Prostate gland (tissue), 2 donors: ENCODE measurements around the gene PLCH2. TPM values are rescaled to one million over a fixed set of nuclear protein-coding genes. Genes with fewer than 3 reads are reported as not detected.

Source experiments
- DNase-seq: peaks from one replicate; pipeline ENCODE4 v3.0.0-alpha.2; 2019; ENCODE audit warnings: low spot score
- H3K27ac ChIP-seq, 2 donors: fragments of 200-600 bp; sonication (generic); 2 replicates each; pipeline ENCODE4 v1.5.1; 2017 to 2019
- H3K27me3 ChIP-seq: fragments of 200-600 bp; sonication (generic); replicated peaks from 2 replicates; pipeline ENCODE4 v1.5.1; 2019; ENCODE audit not compliant: insufficient read depth
- H3K36me3 ChIP-seq, 2 donors: fragments of 200-600 bp; sonication (generic); 1 replicate in 1 of 2; 2 replicates in 1 of 2; pipeline versions ENCODE4 v1.5.1 to v1.8.1; 2017 to 2019
- H3K4me1 ChIP-seq: fragments of 200-600 bp; sonication (generic); replicated peaks from 2 replicates; pipeline ENCODE4 v1.5.1; 2019
- H3K4me3 ChIP-seq, 2 donors: fragments of 200-600 bp; sonication (generic); 2 replicates each; pipeline ENCODE4 v1.5.1; 2017 to 2019
- H3K9me3 ChIP-seq: fragments of 200-600 bp; sonication (generic); 2 replicates; pipeline ENCODE4 v1.5.1; 2017
- CTCF ChIP-seq, 4 experiments: fragments of 200-600 bp in 2 of 4; fragments of 450-650 bp in 2 of 4; sonication (generic) in 2 of 4; IDR thresholded peaks; 1 replicate in 3 of 4; 2 replicates in 1 of 4; pipeline ENCODE4 v1.5.1; 2016 to 2019; ENCODE audit warnings: antibody characterized with exemption in 4 of 4, mild to moderate bottlenecking in 2 of 4, moderate library complexity in 2 of 4
- POLR2A ChIP-seq: fragments of 450-650 bp; IDR thresholded peaks from one replicate; pipeline ENCODE4 v1.6.1; 2016; ENCODE audit warnings: antibody characterized with exemption, mild to moderate bottlenecking
- POLR2AphosphoS5 ChIP-seq: sonication (generic); formaldehyde crosslinking; IDR thresholded peaks from one replicate; pipeline ENCODE4 v1.6.1; 2017; ENCODE audit warnings: antibody characterized with exemption
- WGBS: methylation state at CpG from one replicate; pipeline ENCODE4 v1.1.5; 2018; 5-methylcytosine and 5-hydroxymethylcytosine counted together
- intact Hi-C: fragments of 100-400 bp; cut with DNase I; formaldehyde crosslinking; loops from one replicate; pipeline ENCODE4 v1.14.2; 2022
- total RNA-seq, 2 donors: library from RNA; depleted of rRNA; stranded (reverse); fragments of >200 nt; gene quantifications; one replicate each; pipeline ENCODE4 v1.1.0, GENCODE V29; 2016

The PLCH2 gene
- total RNA-seq, 2 donors from 2014 or later, result 29.8 to 41.0 TPM

GRCh38 chr1:2502210-2502609 is 26.1 kb downstream of the PLCH2 start:
- no peaks in the 10 kb centered on the region for H3K27me3 ChIP-seq

GRCh38 chr1:2502661-2503553 is 26.8 kb downstream of the PLCH2 start:
- no peak overlapping the region for H3K4me3 ChIP-seq
- WGBS, result 73% methylated on average over 29 of the region's 36 CpGs
- H3K9me3 ChIP-seq, result no peaks in the 10 kb centered on the region
- no peaks in the 10 kb centered on the region for H3K27me3 ChIP-seq
- TF ChIP-seq CTCF (IDR thresholded peaks at IDR 0.05), result no peak
- no peak for TF ChIP-seq POLR2A
- TF ChIP-seq POLR2AphosphoS5, result no peak
- intact Hi-C loops, result no loop called here
- H3K27ac ChIP-seq, result no peak overlapping the region
- H3K4me1 ChIP-seq, result no peaks in the 10 kb centered on the region
- no peaks in the 10 kb centered on the region for H3K36me3 ChIP-seq
- no peak for DNase-seq

More at GRCh38 chr1:2502210-2502609, 26.1 kb downstream of the PLCH2 start:
- intact Hi-C loops, result no loop called here
- Histone ChIP-seq H3K9me3 (no peaks in the 10 kb centered on the region), H3K36me3 (no peaks in the 10 kb centered on the region), H3K4me3 (no peak overlapping the region), H3K27ac (no peak overlapping the region), H3K4me1 (no peaks in the 10 kb centered on the region)
- TF ChIP-seq CTCF (IDR thresholded peaks at IDR 0.05) (no peak), POLR2AphosphoS5 (no peak), POLR2A (no peak)
- WGBS, result 89% methylated on average over 20 of the region's 34 CpGs
- no peak for DNase-seq

- DNase-seq, result no peak
- Histone ChIP-seq H3K4me3 (no peak overlapping the region), H3K27ac (no peak overlapping the region), H3K9me3 (no peaks in the 10 kb centered on the region), H3K27me3 (no peaks in the 10 kb centered on the region), H3K36me3 (peaks cover 0 to under 1% of the 10 kb centered on the region in 2 donors), H3K4me1 (no peaks in the 10 kb centered on the region)
- intact Hi-C loops, result no loop called here
- WGBS, result 54% methylated on average over 33 of the region's 42 CpGs
- TF ChIP-seq CTCF (IDR thresholded peaks at IDR 0.05) (no peak), POLR2A (no peak), POLR2AphosphoS5 (no peak)
These were observed 27.6 kb downstream of the PLCH2 start for GRCh38 chr1:2503554-2504224.

GRCh38 chr1:2504225-2504948 is 28.3 kb downstream of the PLCH2 start:
- peaks cover 0 to 7% of the 10 kb centered on the region in 2 donors for H3K36me3 ChIP-seq
- no peak for TF ChIP-seq CTCF (IDR thresholded peaks at IDR 0.05)
- no peak overlapping the region for H3K4me3 ChIP-seq
- no peak for DNase-seq
- no peaks in the 10 kb centered on the region for H3K4me1 ChIP-seq
- no peaks in the 10 kb centered on the region for H3K9me3 ChIP-seq
- H3K27ac ChIP-seq, result no peak overlapping the region
- no peaks in the 10 kb centered on the region for H3K27me3 ChIP-seq
- intact Hi-C loops, result no loop called here
- 69% methylated on average over 33 of the region's 36 CpGs for WGBS
